GM19238 (cell line): ENCODE measurements around the gene EFNA1.

Experiments
- DNase-seq: peaks from one replicate; pipeline ENCODE4 v3.0.0; 2011; ENCODE audit warnings: low spot score; ENCODE audit not compliant: insufficient read length

Gene EFNA1

GRCh38 chr1:155174324-155175280 lies 46.9 kb downstream of the EFNA1 start:
- no peak for DNase-seq

GRCh38 chr1:155175281-155175926 lies 47.7 kb downstream of the EFNA1 start:
- DNase-seq: no peak

GRCh38 chr1:155175927-155176371 lies 48.3 kb downstream of the EFNA1 start:
- DNase-seq: no peak

GRCh38 chr1:155176544-155177071 lies 48.9 kb downstream of the EFNA1 start:
- DNase-seq: peak; percentile 95

DNA sequence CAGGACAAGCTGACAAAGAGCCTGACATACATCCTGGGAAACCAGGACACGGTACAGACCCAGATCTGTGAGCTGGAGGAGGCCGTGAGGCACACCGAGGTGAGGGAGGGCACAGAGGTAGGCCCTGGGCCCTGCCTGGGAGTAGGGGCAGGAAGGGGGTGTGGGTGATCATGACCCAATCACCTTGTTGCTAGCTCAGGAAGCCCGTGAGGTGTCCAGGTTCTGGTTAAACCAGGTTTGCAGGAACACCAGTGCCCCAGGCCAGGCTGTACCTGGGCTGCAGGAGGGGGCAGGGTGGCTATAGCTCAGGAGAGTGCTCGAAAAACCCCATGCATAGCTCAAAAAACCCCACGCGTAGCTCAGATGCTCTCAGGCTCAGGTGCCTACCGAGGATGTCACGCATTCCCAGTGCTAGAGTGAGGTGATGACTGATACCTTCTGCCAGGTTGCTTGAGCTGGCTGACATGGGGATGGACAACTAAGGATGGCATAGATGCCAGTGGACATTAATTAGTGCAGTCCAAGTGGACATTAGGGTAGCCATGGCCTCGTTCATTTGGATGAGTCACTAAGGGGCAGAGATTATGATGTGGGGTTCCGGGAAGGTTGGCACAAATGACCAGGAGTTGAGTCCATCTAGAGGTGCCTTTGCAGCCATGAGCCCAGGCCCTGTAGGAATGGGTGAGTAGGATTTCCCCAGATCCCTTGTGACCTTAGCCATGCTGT lies 49.7 kb downstream of the EFNA1 start:
- DNase-seq: no peak

DNA sequence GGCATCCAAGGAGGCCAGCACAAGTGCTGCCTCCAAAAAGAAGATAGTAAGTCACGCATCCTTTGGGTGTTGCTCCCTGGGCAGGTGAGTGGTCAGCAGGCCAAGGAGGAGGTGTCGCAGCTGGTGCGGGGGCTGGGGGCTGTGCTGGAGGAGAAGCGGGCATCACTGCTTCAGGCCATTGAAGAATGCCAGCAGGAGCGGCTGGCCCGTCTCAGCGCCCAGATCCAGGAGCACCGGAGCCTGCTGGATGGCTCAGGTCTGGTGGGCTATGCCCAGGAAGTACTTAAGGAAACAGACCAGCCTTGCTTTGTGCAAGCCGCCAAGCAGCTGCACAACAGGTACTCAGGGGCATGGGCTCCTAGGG lies 50.2 kb downstream of the EFNA1 start:
- DNase-seq: no peak

GRCh38 chr1:155178441-155179111 lies 50.9 kb downstream of the EFNA1 start:
- no peak for DNase-seq

- no peak for DNase-seq
Observed at GRCh38 chr1:155179112-155180031, 51.7 kb downstream of the EFNA1 start.

DNA sequence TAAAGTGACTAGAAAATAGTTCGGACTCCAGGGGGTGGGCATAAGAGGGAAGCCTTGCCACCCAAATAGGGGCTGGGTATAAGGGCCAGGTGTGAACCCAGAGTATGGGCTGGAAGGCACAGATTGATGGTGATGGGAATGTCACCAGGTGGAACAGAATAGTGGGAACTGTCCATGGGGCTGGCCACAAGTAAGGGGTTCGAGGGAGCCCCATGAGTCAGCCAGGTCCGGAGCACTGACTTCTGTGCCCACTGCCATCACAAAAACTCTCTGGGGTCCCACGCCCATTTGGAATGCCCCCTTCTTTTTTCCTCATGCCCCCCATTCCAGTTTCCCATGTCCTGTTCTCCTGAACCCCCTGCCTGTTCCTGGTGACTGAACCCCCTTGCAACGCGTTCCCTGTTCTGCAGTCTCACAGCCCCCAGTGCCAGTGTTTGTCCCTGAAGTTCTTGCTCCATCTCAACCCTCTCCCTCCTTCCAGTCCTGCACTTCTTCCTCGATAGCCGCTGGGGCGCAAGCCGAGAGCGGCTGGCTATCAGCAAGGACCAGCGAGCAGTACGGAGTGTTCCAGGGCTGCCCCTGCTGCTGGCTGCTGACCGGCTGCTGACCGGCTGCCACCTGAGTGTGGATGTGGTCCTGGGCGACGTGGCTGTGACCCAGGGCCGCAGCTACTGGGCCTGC lies 53.8 kb downstream of the EFNA1 start:
- no peak for DNase-seq

GRCh38 chr1:155182052-155182550 lies 54.4 kb downstream of the EFNA1 start:
- DNase-seq: no peak

DNA sequence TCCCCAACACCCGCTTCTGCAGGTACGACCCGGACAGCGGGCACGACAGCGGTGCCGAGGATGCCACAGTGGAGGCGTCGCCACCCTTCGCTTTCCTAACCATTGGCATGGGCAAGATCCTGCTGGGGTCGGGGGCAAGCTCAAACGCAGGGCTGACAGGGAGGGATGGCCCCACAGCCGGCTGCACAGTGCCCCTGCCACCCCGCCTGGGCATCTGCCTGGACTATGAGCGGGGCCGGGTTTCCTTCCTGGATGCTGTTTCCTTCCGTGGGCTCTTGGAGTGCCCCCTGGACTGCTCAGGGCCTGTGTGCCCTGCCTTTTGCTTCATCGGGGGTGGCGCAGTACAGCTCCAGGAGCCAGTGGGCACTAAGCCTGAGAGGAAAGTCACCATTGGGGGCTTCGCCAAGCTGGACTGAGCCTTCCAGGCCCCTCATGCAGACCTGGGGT lies 56.1 kb downstream of the EFNA1 start:
- no peak for DNase-seq

DNA sequence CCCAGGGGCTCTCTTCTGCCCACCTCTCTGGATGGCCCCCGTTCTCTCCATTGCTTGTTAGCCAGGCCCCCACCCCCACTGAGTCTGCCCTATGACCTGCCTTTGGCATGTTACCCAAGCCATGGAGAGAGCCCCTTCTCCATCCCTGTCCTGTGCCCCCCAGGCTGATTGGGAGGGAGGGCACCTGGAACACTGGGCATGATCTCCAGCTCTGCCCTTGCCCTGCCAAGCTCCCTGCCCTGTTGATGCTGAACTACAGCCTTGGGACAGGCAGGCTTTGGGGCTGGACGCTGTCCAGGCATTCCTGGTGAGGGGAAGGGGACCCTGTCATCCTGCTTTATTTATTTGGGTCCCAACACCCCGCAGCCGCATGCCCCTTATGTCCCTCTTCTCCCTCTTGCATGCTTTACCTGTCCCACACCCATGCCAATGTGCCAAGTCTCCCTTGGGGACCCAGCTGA lies 56.7 kb downstream of the EFNA1 start:
- DNase-seq: no peak
